Activated naive CD4-positive, alpha-beta T cell treated with anti-CD3 and anti-CD28 coated beads, Interleukin-2, amount 50 U/mL, for 16 hours (primary cell): ENCODE data around the gene RPS15.

Source experiments
- DNase-seq: peaks from one replicate; pipeline ENCODE4 v3.0.0-alpha.2; 2020

Gene RPS15

DNA sequence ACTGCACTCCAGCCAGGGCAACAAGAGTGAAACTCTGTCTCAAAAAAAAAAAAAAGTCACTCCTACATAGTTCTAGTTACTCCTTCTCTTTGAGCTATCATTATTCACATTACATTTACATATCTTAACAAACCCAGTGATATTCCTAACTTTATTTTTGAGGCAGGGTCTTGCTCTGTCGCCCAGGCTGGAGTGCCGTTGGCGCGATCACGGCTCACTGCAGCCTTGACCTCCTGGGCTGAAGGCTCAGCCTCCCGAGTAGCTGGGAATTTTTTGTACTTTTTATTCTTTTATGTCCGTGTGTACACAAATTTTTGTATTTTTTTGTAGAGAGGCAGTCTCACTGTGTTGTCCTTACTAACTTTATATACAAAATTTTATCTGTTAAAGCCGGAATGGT, 587 bp upstream of the RPS15 start:
- DNase-seq: no peak

DNA sequence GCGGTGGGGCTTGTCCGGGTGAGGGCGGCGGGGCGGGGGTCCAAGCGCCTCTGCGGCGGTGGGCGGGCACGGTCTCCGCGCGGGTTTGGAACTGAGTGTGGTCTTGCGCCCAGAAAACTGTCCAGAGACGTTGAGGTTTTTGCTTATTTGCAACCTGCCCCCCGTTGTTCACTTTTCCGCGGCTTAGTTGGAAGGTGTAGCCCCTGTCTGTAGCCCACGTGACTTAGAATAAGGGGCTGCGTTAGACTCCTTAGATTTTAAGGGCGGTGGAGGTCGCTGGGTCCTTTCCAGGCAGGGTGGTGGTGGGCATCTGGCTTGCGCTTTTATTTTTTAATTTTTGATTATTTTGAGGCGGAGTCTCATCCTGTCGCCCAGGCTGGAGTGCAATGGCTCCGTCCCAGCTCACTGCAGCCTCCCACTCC, 748 bp downstream of the RPS15 start:
- DNase-seq: no peak

DNA sequence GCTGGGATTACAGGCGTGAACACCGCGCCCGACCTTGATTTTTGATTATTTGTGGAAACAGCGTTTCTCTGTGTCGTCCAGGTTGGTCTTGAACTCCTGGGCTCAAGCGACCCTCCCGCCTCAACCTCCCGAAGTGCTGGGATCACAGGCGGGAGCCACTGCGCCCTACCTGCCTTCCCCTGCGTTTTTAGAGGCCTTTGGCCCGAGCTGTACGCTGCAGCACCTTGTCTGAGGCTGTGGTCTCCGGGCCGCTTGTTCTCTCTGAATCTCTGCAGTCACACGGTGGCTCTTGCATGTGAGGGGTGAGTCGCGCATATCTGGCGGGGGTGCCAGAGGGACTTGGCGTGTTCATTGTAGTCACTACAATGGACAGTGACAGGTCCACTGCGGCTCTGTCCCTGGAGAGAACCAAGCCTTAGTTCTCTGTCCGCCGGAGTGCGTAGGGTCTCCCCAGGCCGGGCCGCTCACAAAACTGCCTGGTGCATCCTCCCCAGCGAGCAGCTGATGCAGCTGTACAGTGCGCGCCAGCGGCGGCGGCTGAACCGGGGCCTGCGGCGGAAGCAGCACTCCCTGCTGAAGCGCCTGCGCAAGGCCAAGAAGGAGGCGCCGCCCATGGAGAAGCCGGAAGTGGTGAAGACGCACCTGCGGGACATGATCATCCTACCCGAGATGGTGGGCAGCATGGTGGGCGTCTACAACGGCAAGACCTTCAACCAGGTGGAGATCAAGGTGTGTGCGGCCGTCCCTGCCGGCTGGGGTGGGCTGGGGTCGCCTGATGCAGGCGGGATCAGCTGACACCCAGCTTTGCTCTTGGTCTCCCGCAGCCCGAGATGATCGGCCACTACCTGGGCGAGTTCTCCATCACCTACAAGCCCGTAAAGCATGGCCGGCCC, 1.6 kb downstream of the RPS15 start:
- peak; percentile 34 for DNase-seq

DNA sequence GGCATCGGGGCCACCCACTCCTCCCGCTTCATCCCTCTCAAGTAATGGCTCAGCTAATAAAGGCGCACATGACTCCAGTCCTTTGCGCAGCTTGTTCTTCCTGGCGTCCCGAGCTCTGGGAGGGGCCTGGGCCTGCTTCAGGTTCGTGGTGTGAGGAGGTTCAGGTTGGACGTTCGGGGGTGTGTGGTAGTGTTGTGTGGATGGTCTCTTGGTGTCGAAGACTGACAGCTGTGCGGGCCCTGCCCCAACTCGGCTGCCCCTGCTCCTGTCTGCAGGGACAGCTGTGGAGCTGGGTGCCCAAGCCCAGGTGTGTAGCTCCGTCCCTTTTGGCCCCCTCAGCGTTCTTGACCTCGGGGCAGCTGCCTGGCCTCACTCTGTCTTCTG, 2.2 kb downstream of the RPS15 start:
- DNase-seq: no peak

DNA sequence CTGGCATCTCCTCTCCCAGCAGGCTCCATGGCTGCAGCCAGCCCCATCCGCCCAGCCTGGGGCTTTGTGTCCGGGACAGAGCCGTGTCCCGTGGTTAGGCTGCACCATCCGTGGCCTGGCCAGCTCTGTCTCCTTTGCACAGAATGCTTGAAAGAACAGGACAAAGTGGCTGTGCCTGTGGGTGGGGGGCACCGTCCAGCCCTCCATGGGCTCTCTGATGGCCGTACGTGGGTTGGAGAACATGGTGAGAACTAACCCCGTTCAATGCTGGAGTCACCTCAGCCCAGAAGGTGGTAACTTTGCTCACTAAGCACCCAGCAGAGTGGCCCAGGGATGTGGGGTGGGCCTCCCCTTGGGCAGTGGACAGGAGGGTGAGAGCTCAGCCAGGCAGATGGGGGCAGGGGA, 2.8 kb downstream of the RPS15 start:
- DNase-seq: no peak

DNA sequence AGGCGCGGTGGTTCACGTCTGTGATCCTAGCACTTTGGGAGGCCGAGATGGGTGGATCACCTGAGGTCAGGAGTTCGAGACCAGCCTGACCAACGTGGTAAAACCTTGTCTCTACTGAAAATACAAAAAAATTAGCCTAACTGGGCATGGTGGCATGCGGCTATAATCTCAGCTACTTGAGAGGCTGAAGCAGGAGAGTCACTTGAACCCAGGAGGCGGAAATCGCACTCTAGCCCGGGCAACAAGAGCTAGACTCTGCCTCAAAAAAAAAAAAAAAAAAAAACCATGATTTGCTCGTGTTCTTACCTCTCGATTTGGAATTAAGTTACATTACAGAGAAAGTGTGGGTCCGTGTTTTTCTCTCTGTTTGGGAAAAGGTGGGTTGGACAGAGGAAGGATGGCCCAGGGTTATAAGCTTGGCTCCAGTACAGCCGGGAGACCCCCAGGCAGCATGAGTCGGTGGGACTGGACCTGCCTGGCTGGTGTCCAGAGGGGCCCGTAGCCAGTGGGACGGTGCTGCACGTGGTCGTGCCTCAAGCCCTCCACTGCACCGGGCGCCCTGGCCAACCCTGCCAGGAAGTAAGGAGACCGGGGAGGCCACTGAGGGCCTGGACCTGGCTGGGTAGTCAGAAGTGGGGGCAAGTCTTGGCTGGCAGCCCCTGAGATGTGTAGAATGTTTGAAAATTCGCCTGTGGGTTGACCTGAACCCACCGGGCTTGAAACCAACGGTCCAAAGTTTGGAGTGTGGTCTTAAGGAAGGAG, 3.7 kb downstream of the RPS15 start:
- no peak for DNase-seq

DNA sequence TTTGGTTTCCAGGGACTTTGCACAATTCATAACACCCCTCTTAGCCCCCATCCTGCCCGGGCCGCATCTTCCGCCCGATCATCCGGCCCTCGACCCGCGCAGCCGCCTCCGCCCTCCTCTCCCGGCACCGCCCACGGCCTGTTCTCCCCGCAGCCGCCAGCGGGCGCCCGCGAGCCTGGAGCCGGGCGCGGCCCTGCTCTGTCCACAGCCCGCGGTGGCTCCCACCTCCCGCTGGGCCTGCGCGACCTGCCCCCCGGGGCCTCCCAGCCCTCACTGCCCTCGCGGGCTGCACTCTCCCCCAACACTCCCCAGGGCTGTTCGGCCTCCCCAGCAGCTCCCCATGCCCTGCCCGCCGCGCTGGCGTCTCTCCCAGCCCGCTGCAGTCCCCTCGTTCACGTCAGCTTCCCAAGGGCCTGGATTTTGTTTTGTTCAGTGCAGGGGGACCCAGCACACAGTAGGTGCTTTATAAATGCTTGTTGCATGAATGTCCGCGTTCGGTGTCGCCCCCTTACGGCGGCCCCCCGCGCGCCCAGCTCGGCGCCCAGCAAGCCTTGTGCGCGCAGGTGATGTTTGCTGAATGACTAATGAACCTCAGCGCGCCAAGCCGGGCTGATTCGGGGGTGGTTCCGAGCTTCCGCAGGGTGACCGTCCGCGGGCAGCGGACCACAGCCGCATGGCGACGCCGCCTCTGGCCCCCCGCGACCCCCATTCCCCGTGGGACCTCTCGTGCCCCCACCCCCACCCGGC, 7.2 kb downstream of the RPS15 start:
- peak; percentile 79 for DNase-seq

DNA sequence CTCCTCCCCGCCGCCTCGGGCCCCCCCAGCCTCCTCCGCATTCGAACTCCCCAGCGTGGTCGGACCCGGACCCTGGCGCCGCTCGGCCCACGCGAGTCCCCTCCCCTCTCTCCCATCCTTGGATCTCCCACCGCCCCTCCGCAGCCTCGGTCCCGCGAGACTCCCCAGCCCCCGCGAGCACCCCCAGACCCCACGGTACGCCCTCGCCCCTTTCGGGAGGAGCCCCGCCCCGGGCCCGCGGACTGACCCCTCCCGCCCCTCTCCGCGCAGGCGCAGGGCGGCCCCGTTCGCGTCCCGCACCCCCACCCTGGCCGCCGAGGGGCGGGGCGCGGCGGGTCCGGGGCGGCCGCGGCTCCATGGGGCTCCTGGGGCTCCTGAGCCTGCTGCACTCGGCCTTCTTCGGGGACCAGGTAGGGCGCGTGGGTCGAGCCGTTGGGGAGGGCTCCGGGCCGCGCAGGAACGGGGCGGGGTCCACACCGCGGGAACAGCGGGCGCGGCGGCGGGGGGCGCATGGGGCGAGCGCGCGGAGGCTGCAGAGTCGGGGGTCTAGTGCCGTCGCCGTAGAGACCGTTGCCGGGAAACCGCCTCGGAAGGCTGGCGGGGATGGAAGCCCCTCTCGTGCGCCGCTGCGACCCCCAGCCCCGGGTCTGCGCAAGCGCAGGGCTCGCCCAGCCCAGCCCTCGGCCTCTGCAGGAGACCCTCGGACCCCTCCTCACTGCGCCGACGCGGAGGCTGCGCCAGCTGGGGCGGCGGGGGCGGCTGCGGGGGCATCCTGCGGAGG, 7.9 kb downstream of the RPS15 start:
- no peak for DNase-seq

DNA sequence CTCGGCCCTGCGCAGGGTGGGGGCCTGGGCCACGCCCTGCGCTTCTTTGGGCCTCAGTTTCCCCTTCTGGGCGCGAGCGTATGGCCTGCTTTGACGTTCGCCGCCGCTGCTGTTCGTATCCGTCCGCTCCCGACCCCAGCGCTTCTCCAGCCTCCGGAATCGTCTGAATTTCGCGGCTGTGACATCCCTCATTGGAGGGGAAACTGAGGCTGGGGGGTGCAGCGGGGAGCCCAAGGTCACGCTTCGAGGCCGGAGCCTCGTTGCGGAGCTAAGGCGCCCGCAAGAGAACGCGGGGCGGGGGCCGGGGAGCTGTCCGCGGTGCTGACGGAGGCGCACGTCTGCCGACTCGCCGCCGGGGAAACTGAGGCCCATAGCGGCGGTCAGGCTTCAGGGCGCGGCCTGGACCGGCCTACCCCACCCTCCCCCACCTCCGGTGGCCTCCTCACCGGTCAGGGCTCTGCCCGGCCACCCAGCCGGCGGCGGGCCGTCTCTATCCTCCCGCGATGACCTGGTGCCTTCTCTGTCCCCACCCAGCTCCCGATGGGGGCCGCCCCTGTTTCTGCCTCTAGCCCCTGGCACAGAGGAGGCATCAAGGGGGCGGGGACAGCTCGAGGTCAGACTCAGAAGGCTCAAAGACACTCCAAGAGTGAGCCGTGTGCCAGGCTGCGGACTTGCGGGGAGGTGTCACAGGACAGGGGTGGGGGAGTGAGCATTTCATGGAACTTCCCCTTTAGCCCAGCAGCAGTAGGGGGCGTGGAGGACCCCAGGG, 8.7 kb downstream of the RPS15 start:
- no peak for DNase-seq

DNA sequence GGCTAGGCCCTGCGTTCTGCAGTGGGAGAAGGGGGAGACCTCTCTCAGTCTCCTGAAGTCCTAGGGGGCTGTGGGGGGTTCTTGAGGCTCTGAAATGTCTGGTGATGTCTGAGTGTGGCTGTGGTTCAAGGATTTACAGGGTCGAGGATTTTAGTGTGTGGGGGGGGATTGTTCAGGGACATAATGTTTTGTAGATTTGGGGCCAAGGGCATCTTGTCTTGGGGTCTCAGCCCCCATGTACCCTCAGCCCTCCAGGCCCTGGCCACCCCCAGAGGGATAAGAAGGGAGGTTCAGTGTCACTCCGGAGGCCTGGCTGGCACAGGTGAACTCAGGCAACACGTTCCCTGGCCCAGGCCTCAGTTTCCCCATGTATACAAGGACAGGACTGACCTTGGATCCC, 9.3 kb downstream of the RPS15 start:
- DNase-seq: no peak

DNA sequence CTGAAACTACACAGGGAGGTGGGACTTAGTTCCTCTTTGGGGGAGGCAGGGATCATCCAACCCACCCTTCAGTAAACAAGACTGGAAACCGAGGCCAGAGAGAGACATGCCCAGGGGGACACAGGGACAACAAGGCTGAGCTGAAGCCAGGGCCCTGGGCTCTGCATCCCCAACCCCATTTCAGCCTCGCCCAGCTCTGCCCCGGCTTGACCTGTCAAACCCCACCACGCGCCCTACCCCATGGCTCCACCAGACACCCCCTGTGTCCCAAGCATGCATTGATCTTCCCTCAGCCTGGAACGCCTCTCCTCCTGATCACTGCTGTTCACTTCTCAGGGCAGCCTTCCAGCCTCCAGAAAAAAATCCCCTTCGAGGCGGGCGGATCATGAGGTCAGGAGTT, 9.7 kb downstream of the RPS15 start:
- no peak for DNase-seq

DNA sequence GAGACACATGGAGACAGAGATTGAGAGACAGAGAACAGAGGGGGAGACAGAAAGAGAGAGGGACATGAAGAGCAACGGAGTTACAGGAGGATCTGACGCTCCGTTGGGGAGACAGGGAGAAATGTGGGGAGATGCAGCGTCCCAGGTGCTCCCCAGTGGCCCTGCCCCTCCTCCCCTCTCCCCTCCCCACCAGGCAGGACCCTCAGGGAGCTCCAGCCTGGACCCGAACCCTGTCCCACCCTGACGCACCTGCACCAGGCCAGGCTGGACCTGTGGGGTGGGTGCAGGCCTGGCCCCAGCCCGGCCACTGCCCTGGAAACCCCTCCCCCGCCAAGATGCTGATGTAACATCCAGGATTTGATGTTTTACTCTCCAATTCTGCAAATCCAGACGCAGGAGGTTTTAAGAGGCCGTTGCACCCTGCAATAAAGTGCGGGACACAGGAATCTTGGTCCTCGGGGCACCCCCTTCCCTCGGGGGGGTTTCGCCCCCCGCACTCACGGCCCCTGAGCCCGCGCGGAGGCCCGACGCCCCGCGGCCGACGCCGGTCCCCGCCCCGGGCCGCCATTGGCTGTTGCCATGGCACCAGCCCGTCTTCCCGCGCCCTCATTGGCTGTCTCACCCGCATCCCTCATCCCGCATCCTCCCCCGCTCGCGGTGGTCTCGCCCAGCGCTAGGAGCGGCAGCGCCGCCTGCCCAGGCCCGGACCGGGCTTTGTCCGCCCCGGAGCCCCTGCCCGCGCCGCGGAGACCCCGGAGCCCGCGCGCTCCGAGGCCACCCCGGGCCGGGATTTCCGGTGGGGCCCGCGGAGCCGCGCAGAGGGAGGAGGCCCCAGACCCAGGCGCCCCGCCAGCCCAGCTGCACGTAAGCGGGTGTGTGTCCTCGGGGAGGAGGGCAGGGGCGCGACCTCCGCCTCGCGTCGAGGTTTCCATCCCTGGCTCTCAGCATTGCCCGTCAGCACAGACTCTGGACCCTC, 11.6 kb downstream of the RPS15 start, which contains the start of gene APC2:
TSS of gene APC2 (plus strand) at position 655 of the 976 bp plus-strand sequence. CDS start 2,881 bp downstream, outside the sequence.
- no peak for DNase-seq

DNA sequence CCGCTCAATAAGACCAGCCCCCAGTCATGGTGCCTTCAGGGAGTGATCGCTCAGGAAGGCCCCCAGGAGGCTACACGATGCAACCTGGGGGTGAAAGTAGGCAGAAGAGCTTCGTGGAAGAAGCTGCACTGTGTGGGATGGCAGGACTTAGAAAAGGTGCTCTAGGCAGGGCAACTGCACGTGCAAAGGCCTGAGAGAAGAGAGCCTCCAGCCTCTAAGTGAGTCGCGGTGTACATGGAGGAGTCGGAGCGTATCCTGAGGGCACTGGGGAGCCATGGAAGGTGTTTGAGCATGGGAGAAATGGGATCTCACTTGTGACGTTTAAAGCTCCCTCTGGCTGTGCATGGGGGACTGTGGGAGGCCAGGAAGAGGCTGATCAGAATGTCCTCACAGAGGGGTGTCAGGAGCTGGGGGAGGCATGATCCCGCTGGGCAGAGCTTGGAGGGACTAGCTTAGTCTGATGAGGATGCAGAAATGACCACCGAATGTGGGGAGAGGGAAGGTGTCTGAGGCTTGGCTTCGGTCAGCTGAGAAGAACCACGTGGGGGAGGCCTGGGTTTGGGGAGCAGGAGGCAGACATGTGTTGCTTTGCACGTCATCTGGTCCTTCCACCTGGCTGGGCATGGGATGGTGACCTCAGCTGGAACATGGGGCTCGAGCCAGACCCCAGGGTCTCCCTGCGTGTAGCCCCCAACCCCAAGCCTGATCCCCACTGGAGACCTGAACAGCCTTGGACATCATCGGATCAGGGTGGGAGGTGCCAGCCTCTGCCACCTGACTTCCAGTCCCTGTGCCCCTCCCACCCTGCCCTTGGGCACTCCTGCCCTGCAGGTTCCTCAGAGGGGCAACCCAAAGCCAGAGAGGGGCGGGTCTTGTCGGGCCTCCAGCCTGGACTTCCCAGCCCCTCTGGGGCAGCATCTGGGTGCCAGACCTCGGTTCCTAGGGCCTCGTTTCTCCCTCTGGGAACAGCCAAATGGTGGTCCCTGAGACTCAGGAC, 12.8 kb downstream of the RPS15 start:
- no peak for DNase-seq

DNA sequence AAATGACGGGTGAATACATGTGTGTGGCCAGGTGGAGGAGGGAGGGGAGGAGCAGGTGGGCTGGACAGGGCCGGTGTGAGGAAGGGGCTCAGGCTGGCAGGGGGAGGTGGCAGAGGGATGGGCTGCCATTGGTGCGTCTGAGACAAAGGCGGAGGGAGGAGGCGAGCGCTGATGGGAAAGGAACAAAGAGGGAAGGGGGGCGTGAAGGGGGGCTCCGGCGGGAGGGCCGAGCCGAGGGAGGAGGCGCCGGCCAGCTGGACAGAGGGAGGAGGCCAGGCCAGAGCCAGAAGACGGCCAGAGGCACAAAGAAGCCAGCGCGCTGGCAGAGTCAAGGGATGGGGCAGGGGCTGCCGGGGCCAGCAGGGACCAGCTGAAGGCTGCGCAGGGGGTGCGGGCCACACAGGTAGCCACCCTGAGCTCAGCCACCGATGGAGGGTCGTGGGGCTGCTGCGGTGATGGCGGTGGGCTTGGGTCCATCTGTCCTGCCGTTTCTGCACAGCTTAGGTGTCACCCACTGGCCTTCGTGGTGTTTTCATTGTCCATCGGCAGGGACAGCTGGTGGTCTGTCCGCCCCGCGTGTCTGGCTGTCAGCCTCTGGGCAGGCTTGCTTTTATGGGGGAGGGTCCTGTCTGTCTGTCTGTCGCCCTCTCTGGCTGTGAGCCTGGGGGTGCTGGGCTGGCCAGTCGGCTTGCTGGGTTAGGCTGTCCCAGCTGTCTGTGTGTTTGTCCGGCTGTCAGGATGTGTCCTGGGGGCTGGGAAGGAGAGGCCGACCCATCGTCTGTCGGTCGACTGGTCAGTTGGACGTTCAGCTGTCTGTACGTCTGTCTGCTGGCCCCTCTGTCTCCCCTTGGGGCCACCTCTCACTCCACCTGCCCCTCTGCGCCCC, 14.0 kb downstream of the RPS15 start:
- no peak for DNase-seq

DNA sequence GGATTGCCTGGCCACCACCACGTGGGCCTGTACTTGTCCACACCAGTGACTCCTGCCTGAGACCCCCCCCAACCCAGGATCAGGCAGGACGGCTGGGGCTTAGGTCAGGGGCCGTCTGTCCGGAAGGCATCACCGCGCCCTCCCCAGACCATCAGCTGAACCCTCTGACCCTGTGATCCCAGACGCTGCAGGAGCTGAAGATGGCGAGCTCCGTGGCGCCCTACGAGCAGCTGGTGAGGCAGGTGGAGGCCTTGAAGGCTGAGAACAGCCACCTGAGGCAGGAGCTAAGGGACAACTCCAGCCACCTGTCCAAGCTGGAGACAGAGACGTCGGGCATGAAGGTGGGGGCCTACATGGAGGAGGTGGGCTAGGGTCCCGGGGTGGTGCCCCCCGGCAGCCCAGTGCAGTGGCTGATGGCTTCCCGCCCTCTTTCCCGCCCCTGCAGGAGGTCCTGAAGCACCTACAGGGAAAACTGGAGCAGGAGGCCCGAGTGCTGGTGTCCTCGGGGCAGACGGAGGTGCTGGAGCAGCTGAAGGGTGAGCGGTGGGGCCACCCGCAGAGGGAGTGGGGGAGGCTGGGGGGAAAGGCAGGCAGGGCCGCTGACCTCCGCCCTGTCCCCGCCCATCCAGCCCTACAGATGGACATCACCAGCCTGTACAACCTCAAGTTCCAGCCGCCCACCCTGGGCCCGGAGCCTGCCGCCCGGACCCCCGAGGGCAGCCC, 14.8 kb downstream of the RPS15 start:
- DNase-seq: no peak

DNA sequence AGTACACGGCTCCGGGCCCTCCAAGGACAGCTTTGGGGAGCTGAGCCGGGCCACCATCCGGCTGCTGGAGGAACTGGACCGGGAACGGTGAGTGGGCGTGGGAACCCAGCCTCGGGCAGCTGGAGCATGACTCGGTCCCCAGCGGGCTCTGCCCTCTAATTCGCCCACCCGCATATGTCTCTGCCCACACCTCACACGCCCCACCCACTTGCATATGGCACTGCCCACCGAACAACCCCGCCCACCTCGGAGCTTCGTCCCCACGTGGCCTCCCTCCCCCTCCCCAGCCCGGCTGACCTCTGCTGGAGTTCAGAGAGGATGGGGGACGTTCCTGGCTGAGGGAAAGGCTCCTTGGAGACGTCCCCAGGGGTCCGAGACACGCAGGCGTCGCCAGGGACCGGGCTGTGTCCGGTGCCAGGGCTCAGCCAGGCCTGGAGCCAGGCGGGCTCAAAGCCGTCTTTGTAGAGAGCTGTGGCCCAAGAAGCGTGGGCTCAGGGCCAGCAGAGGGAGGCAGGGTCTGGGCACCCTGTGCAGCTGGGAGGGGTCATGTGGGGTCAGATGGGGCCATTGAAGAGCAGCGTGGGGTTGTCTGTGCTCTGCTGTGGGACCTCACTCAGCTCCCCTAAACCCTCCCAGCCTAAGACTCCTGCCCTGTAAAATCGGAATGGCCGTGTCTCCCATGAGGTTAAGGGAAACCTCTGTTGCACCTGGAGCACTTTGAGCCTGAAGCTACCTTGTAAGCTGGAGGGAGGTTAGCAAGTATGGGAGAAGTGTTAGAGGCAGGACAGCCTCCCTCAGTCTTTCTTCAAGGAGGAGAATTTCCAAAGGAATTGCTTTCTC, 15.5 kb downstream of the RPS15 start:
- DNase-seq: no peak

DNA sequence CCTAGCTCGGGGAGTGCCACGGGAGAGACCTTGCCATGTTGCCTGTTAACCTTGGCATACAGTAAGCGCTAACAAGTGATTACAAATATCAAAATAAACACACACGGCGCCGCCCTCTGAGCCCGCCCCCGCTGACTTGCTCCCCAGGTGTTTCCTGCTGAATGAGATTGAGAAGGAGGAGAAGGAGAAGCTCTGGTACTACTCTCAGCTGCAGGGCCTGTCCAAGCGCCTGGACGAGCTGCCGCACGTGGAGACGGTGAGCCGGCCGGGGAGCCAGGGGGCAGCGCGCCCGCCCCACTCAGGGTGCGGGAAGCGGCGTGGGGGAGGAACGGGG, 16.8 kb downstream of the RPS15 start:
- DNase-seq: no peak
